Measurements from ENCODE around the gene KLF9.

DNA sequence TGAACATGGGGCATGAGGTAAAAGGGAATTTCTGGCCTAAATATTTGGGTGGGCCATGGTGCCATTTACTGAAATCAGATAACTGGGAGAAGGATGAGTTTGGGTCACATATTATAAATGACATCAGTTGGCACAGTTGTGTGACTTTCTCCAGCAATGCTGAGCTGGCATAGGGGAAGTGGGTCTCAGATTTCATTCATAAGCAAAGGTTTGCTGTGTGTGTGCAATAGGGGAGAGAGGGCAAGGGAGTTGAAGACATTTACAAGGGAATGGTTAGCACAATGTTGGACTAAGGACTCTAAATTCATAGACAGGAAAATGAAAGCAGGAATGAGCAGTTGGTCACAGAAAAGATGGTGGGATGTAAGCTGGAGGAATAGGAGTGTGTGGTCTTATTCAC lies 47.8 kb upstream of the KLF9 start:
- TF ChIP-seq, protein P1, sequence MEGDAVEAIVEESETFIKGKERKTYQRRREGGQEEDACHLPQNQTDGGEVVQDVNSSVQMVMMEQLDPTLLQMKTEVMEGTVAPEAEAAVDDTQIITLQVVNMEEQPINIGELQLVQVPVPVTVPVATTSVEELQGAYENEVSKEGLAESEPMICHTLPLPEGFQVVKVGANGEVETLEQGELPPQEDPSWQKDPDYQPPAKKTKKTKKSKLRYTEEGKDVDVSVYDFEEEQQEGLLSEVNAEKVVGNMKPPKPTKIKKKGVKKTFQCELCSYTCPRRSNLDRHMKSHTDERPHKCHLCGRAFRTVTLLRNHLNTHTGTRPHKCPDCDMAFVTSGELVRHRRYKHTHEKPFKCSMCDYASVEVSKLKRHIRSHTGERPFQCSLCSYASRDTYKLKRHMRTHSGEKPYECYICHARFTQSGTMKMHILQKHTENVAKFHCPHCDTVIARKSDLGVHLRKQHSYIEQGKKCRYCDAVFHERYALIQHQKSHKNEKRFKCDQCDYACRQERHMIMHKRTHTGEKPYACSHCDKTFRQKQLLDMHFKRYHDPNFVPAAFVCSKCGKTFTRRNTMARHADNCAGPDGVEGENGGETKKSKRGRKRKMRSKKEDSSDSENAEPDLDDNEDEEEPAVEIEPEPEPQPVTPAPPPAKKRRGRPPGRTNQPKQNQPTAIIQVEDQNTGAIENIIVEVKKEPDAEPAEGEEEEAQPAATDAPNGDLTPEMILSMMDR (IDR thresholded peaks at IDR 0.05; ENCODE audit: insufficient read depth, low read length, poor library complexity, severe bottlenecking): no peak
- TF ChIP-seq EZH2phosphoT487 (conservative IDR thresholded peaks at IDR 0.05; ENCODE audit: low read length): no peak

All from SU-DHL-6 (cell line).